ENCODE measurements around the gene SDR39U1.
A peak's percentile ranks its signal among the peaks of the same experiment; 100 is the strongest.
"Not testable (repeated sequence)": the region's sequence is repeated elsewhere in the genome, so short reads cannot be mapped to it uniquely, and the experiment has no call there.

Gene SDR39U1

DNA sequence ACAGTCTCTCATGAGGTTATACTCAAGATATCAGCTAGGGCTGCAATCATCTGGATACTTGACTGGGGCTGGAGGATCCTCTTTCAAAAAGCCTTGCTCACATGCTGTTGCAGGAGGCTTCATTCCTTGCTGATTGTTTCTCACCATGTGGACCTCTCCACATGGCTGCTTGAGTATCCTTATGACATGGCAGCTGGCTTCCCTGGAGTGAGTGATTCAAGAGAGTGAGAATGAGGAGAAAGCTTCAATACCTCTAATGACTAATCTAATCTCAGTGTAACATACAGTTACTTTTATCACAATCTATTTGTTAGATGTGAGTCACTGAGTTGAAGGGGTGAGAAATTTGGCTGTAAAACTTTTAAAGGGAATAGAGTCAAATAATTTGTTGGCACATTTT, 14.4 kb upstream of the SDR39U1 start:
- Histone ChIP-seq H3K4me2 (ENCODE audit: low read length) (no peak overlapping the region), H3K27ac (ENCODE audit: low read length) (no peak overlapping the region), H3K4me3 (ENCODE audit: low read length) (no peak overlapping the region), H2AFZ (ENCODE audit: low read depth, low read length) (no peak overlapping the region), H3K4me1 (ENCODE audit: low read length) (no peaks in the 10 kb centered on the region), H3K79me2 (ENCODE audit: low read length) (no peaks in the 10 kb centered on the region), H3K36me3 (replicated peaks; ENCODE audit: low read depth, low read length) (no peaks in the 10 kb centered on the region), H3K27me3 (ENCODE audit: low read depth, low read length) (no peaks in the 10 kb centered on the region), H3K9me3 (ENCODE audit: insufficient read depth, low read length) (no peaks in the 10 kb centered on the region), H4K20me1 (ENCODE audit: insufficient read depth, low read length) (no peaks in the 10 kb centered on the region), H3K9ac (ENCODE audit: low read length) (no peak overlapping the region)
- TF ChIP-seq CTCF (IDR thresholded peaks at IDR 0.05; ENCODE audit: low read depth, low read length), result no peak
- no peak for TF ChIP-seq EZH2phosphoT487 (IDR thresholded peaks at IDR 0.05; ENCODE audit: low read depth)

- H3K4me2 ChIP-seq (ENCODE audit: low read length); H3K9ac ChIP-seq (ENCODE audit: low read length); H3K4me1 ChIP-seq (ENCODE audit: low read length); H4K20me1 ChIP-seq (ENCODE audit: insufficient read depth, low read length); H3K36me3 ChIP-seq (replicated peaks; ENCODE audit: low read depth, low read length); H3K27me3 ChIP-seq (ENCODE audit: low read depth, low read length); H3K9me3 ChIP-seq (ENCODE audit: insufficient read depth, low read length); H3K27ac ChIP-seq (ENCODE audit: low read length); H3K4me3 ChIP-seq (ENCODE audit: low read length); H2AFZ ChIP-seq (ENCODE audit: low read depth, low read length); H3K79me2 ChIP-seq (ENCODE audit: low read length): not testable (repeated sequence)
Measured at GRCh38 chr14:24450828-24451227, 8.3 kb upstream of the SDR39U1 start.

DNA sequence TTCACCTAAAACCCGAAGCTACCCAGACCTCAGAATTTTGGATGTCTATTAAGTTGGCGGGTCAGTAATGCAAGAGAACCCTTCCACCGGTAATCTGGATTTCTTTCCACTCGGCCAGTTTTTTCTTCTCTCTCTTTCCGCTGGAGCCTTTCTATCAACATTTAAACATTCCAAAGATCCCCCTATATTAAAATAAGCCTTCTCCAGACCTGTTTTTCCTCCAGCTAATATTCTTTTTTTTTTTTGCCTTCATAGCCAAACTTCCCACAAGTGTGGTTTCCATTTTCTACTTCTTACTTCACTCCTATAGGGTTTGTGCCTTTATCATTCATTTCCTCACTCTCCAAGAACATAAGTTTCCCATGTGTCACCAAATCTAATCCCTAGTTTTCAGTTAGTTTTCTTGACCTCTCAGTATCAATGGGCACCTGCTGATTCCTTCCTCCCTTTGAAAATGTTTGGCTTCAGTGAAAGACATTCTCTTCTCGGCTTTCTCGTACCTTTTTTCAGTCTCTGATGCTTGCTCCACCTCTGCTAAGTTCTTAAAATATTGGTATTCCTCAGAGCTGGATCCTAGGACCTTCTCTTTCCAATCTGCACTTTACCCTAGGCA, 583 bp upstream of the SDR39U1 start:
- Histone ChIP-seq H2AFZ (ENCODE audit: low read depth, low read length) (peak overlapping the region; percentile 69), H3K27ac (ENCODE audit: low read length) (peak overlapping the region; percentile 54), H4K20me1 (ENCODE audit: insufficient read depth, low read length) (no peaks in the 10 kb centered on the region), H3K4me2 (ENCODE audit: low read length) (peak overlapping the region; percentile 91), H3K9ac (ENCODE audit: low read length) (peak overlapping the region; percentile 88), H3K4me1 (ENCODE audit: low read length) (peaks cover 12% of the 10 kb centered on the region), H3K9me3 (ENCODE audit: insufficient read depth, low read length) (no peaks in the 10 kb centered on the region), H3K36me3 (replicated peaks; ENCODE audit: low read depth, low read length) (peaks cover 27% of the 10 kb centered on the region), H3K4me3 (ENCODE audit: low read length) (peak overlapping the region; percentile 95), H3K79me2 (ENCODE audit: low read length) (peaks cover 27% of the 10 kb centered on the region), H3K27me3 (ENCODE audit: low read depth, low read length) (no peaks in the 10 kb centered on the region)
- TF ChIP-seq CTCF (IDR thresholded peaks at IDR 0.05; ENCODE audit: low read depth, low read length) (no peak), EZH2phosphoT487 (IDR thresholded peaks at IDR 0.05; ENCODE audit: low read depth) (no peak)

DNA sequence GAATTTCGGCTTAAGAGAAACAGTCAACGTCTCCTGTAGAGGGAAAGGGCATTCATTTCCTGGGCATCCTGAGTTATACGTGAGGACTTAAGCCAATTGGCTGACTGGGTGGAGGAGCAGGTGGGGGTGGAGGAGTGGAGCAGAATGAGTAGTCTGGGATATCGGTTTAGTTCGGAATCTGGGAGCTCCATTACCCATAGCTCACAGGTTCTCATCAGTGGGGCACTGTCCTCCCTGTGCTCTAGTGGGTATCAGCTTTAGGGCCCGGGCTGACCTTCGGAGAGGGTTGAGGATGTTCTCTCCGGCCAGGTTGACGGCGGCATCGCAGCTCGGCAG, 704 bp downstream of the SDR39U1 start:
- H3K9me3 ChIP-seq (ENCODE audit: insufficient read depth, low read length), result no peaks in the 10 kb centered on the region
- H3K27ac ChIP-seq (ENCODE audit: low read length), result peak overlapping the region; percentile 85
- H3K27me3 ChIP-seq (ENCODE audit: low read depth, low read length), result no peaks in the 10 kb centered on the region
- peak overlapping the region; percentile 99 for H3K9ac ChIP-seq (ENCODE audit: low read length)
- no peaks in the 10 kb centered on the region for H4K20me1 ChIP-seq (ENCODE audit: insufficient read depth, low read length)
- peak overlapping the region; percentile 98 for H3K4me2 ChIP-seq (ENCODE audit: low read length)
- peaks cover 40% of the 10 kb centered on the region for H3K36me3 ChIP-seq (replicated peaks; ENCODE audit: low read depth, low read length)
- no peak for TF ChIP-seq EZH2phosphoT487 (IDR thresholded peaks at IDR 0.05; ENCODE audit: low read depth)
- TF ChIP-seq CTCF (IDR thresholded peaks at IDR 0.05; ENCODE audit: low read depth, low read length), result no peak
- no peak overlapping the region for H2AFZ ChIP-seq (ENCODE audit: low read depth, low read length)
- H3K4me1 ChIP-seq (ENCODE audit: low read length), result peaks cover 12% of the 10 kb centered on the region
- peak overlapping the region; percentile 95 for H3K4me3 ChIP-seq (ENCODE audit: low read length)
- peaks cover 27% of the 10 kb centered on the region for H3K79me2 ChIP-seq (ENCODE audit: low read length)
